Astrocyte of the cerebellum (primary cell): ENCODE data around the gene HCN2.
"Not testable (repeated sequence)": the region's sequence is repeated elsewhere in the genome, so short reads cannot be mapped to it uniquely, and the experiment has no call there.

Experiments
- DNase-seq: peaks from one replicate; pipeline ENCODE4 v3.0.0-alpha.2; 2011; ENCODE audit warnings: low read depth
- H3K4me3 ChIP-seq: 2 replicates; pipeline ENCODE4 v1.5.1; 2011; ENCODE audit warnings: mild to moderate bottlenecking, low read depth, low read length, moderate library complexity
- in situ Hi-C: cut with HindIII; loops from 2 replicates; pipeline ENCODE4 v1.10.0; 2017; ENCODE audit warnings: low sequenced_read_pairs
- TF ChIP-seq, protein P1 (sequence below): IDR thresholded peaks from 2 replicates; pipeline ENCODE4 v1.5.1; 2012; ENCODE audit warnings: low read length, low read depth, moderate library complexity, mild to moderate bottlenecking; ENCODE audit errors: missing control alignments

The HCN2 gene

DNA sequence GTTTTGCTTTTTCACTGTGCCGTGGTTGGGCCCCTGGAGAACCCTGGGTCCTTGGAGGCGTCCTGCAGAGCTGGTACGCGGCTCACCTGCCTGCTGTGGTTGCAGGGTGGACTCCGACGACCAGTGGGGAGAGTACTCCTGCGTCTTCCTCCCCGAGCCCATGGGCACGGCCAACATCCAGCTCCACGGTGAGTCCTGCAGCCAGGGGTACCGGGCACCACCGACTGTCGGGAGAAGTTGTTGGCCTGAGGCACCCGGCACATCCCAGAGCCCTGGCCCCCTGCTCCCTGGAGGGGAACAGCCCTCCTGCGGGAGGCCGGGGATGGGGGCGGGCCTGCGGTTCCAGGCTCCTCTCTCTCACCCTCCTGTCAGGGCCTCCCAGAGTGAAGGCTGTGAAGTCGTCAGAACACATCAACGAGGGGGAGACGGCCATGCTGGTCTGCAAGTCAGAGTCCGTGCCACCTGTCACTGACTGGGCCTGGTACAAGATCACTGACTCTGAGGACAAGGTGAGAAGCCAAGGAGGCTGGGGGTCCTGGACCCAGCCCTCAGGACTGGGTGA lies 9.3 kb upstream of the HCN2 start:
- in situ Hi-C loops, result no loop called here
- DNase-seq, result no peak
- TF ChIP-seq, protein P1, sequence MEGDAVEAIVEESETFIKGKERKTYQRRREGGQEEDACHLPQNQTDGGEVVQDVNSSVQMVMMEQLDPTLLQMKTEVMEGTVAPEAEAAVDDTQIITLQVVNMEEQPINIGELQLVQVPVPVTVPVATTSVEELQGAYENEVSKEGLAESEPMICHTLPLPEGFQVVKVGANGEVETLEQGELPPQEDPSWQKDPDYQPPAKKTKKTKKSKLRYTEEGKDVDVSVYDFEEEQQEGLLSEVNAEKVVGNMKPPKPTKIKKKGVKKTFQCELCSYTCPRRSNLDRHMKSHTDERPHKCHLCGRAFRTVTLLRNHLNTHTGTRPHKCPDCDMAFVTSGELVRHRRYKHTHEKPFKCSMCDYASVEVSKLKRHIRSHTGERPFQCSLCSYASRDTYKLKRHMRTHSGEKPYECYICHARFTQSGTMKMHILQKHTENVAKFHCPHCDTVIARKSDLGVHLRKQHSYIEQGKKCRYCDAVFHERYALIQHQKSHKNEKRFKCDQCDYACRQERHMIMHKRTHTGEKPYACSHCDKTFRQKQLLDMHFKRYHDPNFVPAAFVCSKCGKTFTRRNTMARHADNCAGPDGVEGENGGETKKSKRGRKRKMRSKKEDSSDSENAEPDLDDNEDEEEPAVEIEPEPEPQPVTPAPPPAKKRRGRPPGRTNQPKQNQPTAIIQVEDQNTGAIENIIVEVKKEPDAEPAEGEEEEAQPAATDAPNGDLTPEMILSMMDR, result no peak
- no peak overlapping the region for H3K4me3 ChIP-seq

DNA sequence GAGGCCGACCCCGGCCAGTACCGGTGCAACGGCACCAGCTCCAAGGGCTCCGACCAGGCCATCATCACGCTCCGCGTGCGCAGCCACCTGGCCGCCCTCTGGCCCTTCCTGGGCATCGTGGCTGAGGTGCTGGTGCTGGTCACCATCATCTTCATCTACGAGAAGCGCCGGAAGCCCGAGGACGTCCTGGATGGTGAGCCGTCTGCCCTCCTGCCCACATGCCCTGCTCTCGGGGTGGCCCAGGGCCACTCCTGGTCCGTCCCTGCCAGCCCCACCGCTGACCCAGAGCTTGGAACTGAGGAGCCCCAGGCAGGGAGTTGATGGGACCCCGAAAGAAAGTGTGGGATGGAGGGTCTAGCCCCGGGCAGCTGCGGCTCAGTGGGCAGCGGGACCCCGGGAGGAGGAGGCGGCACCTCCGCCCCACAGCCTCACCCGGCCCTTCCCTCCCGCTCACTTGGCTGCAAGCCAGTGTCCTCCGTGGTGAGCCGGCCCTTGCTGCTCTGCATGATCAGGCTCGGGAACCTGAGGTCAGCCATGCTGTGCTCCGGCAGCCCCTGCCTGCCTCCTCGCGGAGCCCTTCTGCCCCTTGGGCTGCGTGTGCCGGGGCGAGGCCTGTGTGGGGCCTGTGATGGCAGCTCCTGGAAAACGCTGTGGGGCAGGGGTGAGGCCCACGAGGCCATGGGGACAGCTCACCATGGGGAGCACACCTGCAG lies 8.1 kb upstream of the HCN2 start:
- no peak for DNase-seq
- in situ Hi-C loops, result no loop called here
- TF ChIP-seq, protein P1, result no peak
- no peak overlapping the region for H3K4me3 ChIP-seq

DNA sequence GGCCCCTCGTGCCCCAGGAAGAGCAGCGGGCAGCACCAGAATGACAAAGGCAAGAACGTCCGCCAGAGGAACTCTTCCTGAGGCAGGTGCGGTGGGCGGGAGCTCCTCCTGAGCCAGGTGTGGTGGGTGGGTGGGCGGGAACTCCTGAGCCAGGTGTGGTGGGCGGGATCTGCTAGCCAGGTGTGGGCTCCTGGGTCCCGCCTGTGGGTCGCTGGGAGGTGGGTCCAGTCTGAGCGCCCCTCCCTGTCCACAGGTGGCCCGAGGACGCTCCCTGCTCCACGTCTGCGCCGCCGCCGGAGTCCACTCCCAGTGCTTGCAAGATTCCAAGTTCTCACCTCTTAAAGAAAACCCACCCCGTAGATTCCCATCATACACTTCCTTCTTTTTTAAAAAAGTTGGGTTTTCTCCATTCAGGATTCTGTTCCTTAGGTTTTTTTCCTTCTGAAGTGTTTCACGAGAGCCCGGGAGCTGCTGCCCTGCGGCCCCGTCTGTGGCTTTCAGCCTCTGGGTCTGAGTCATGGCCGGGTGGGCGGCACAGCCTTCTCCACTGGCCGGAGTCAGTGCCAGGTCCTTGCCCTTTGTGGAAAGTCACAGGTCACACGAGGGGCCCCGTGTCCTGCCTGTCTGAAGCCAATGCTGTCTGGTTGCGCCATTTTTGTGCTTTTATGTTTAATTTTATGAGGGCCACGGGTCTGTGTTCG lies 7.0 kb upstream of the HCN2 start:
- DNase-seq, result no peak
- in situ Hi-C loops, result no loop called here
- TF ChIP-seq, protein P1, result no peak
- no peak overlapping the region for H3K4me3 ChIP-seq

DNA sequence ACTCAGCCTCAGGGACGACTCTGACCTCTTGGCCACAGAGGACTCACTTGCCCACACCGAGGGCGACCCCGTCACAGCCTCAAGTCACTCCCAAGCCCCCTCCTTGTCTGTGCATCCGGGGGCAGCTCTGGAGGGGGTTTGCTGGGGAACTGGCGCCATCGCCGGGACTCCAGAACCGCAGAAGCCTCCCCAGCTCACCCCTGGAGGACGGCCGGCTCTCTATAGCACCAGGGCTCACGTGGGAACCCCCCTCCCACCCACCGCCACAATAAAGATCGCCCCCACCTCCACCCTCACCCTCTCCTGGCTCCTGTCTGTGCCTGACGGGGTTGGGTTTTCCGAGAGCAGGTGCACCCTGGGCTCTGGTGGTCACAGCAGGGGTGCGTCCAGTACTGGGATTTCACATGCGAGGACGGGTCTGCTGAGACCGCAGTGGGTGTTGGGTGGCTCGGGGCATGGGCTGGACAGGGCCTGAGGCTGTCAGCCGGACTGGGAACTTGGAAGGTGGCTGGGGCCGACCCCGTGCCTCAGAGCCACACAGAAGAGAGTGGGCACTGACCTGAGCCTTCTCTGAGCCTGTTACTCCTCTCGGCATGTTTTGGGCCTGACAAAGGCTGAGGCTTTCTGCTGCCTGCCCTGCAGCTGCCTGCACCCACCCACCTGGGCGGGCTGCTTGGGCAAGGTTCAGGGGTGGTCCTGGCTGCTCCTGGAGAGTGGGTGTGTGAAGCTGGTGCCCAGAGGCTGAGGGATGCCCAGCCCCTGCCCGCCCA lies 6.3 kb upstream of the HCN2 start:
- TF ChIP-seq, protein P1, result no peak
- no peak for DNase-seq
- in situ Hi-C loops, result no loop called here
- H3K4me3 ChIP-seq, result no peak overlapping the region

DNA sequence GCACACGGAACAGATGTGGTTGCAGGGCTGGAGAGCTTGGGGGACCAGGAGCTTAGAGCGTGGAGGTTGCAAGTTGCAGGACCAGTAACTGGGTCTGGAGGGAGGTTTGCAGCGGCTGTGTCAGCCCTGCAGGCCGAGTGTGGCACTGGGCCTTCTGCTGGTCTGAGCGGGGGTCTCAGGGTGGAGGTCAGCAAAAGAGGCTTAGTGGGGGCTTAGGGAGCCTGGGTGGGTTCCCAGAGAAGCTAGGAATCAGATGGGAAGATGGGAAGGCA lies 5.8 kb upstream of the HCN2 start:
- in situ Hi-C loops, result no loop called here
- DNase-seq, result no peak
- H3K4me3 ChIP-seq, result no peak overlapping the region
- TF ChIP-seq, protein P1, result no peak

DNA sequence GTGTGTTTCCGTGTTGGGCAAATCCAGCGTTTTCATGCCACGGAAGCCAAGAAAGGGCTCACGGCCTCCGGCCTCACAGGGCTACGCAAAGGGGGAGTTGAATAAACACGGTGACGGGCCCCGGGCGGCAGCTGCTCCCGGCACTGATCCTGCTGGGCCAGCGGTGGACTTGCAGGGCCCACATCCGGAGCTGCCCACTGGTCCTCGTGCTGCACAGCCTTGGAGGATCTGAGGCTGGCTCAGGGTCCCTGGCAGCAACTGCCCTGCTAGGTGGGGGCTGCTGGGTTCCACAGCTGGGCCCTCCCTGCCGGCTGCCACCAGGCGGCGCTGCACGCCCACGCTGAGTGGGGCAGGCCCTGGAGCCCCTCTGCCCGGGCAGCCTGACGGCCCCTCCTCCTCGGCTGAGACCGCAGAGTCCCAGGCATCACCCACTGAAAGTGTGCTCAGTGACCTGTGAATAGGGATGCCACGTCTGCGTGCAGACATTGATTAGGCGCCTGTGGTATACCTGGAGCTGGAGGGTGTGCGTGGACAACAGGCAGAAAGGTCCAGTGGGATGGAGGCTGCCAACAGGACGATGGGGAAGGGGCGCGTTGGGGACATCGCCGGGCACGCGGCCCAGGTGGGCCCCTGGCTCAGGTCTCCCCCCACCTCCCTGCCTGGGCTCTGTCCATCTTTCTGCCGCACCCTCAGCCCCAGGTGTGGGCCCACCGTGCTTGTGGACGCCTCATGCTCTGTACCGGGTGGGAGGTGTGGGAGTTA lies 5.3 kb upstream of the HCN2 start:
- in situ Hi-C loops, result no loop called here
- TF ChIP-seq, protein P1, result peak; percentile 96
- DNase-seq, result no peak
- no peak overlapping the region for H3K4me3 ChIP-seq

DNA sequence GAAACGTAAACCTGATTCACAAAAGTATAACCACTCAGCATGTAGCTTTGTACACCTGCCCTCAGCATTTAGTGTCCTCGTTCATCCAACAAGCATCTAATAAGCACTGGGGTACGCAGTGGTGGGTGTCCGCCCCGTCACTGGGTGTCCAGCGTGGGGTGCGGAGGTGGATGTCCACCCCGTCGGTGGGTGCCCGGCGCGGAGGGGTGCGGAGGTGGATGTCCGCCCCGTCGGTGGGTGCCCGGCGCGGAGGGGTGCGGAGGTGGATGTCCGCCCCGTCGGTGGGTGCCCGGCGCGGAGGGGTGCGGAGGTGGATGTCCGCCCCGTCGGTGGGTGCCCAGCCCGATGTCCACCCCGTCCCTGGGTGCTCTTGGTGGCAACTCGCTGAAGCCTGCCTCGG lies 4.5 kb upstream of the HCN2 start:
- in situ Hi-C loops, H3K4me3 ChIP-seq: not testable (repeated sequence)

More for the DNA sequence above, 4.5 kb upstream of the HCN2 start:
- DNase-seq, result not testable (repeated sequence)
